ENCODE measurements around the gene TLE2.

TLE2 gene

GRCh38 chr19:3034656-3035541 lies 5.8 kb upstream of the TLE2 start:
- Histone ChIP-seq H3K27me3 (ENCODE audit: control insufficient read depth, insufficient read depth, low read length) (peaks cover 76% of the 10 kb centered on the region), H3K9ac (ENCODE audit: low read length) (peak overlapping the region; percentile 31), H3K36me3 (ENCODE audit: control insufficient read depth, insufficient read depth, low read length) (no peaks in the 10 kb centered on the region), H3K9me3 (ENCODE audit: control insufficient read depth, insufficient read depth, low read depth, low read length) (no peaks in the 10 kb centered on the region), H3K27ac (ENCODE audit: low read depth, low read length) (no peak overlapping the region), H3K4me3 (ENCODE audit: low read depth, low read length) (peak overlapping the region; percentile 60), H3K4me1 (ENCODE audit: control insufficient read depth, insufficient read depth, low read length) (peaks cover 15% of the 10 kb centered on the region)

- Histone ChIP-seq H3K9ac (ENCODE audit: low read length) (peak overlapping the region; percentile 31), H3K27me3 (ENCODE audit: control insufficient read depth, insufficient read depth, low read length) (peaks cover 76% of the 10 kb centered on the region), H3K4me1 (ENCODE audit: control insufficient read depth, insufficient read depth, low read length) (peaks cover 15% of the 10 kb centered on the region), H3K9me3 (ENCODE audit: control insufficient read depth, insufficient read depth, low read depth, low read length) (no peaks in the 10 kb centered on the region), H3K36me3 (ENCODE audit: control insufficient read depth, insufficient read depth, low read length) (no peaks in the 10 kb centered on the region), H3K4me3 (ENCODE audit: low read depth, low read length) (peak overlapping the region; percentile 60), H3K27ac (ENCODE audit: low read depth, low read length) (no peak overlapping the region)
Measured at GRCh38 chr19:3034406-3034655, 5.3 kb upstream of the TLE2 start.

GRCh38 chr19:3033595-3034405 lies 4.7 kb upstream of the TLE2 start:
- H3K27me3 ChIP-seq (ENCODE audit: control insufficient read depth, insufficient read depth, low read length), result peaks cover 75% of the 10 kb centered on the region
- H3K4me1 ChIP-seq (ENCODE audit: control insufficient read depth, insufficient read depth, low read length), result peaks cover 15% of the 10 kb centered on the region

GRCh38 chr19:3031607-3031867 lies 2.5 kb upstream of the TLE2 start:
- Histone ChIP-seq H3K27ac (ENCODE audit: low read depth, low read length) (no peak overlapping the region), H3K27me3 (ENCODE audit: control insufficient read depth, insufficient read depth, low read length) (peaks cover 83% of the 10 kb centered on the region), H3K9ac (ENCODE audit: low read length) (no peak overlapping the region), H3K36me3 (ENCODE audit: control insufficient read depth, insufficient read depth, low read length) (no peaks in the 10 kb centered on the region), H3K4me1 (ENCODE audit: control insufficient read depth, insufficient read depth, low read length) (peaks cover 19% of the 10 kb centered on the region), H3K4me3 (ENCODE audit: low read depth, low read length) (no peak overlapping the region), H3K9me3 (ENCODE audit: control insufficient read depth, insufficient read depth, low read depth, low read length) (no peaks in the 10 kb centered on the region)

More at GRCh38 chr19:3033595-3034405, 4.7 kb upstream of the TLE2 start:
- Histone ChIP-seq H3K36me3 (ENCODE audit: control insufficient read depth, insufficient read depth, low read length) (no peaks in the 10 kb centered on the region), H3K27ac (ENCODE audit: low read depth, low read length) (no peak overlapping the region), H3K9ac (ENCODE audit: low read length) (no peak overlapping the region), H3K9me3 (ENCODE audit: control insufficient read depth, insufficient read depth, low read depth, low read length) (no peaks in the 10 kb centered on the region), H3K4me3 (ENCODE audit: low read depth, low read length) (no peak overlapping the region)

DNA sequence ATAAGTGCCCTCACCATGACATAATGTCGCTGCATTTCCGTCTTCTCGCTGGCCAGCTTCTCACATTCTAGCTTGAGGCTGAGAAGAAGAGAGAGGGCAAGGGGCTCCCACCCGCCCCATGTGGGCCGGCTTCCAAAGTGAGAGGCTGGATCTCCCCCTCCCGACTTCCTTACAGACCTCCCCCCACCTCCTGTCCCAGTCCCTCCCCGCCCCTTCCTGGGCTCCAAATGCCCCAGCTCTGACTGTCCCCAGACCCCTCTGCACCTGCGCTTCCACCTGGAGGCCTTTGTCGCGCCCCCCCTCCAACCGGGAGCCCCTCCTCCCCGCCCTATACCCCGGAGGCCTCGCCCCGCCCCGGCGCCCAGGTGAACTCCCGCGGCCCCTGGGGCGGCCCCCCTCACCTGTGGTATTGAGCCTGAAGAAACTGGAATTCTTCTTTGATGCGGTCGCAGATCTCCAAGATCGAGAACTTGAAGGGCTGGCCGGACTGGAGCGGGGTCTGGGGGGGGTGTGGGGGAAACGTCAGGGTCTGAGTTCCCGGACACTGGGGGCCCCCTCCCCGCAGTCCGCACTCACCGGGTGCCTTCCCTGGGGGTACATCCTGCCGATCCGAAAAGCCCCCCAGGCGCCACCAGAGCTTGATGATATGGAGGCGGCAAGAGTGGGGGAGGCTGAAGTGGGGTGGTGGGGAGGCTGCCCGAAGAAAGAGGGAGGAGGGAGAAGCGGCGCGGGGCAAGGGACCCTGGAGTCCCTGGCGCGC lies 595 bp downstream of the TLE2 start:
- Histone ChIP-seq H3K9ac (ENCODE audit: low read length) (no peak overlapping the region), H3K4me3 (ENCODE audit: low read depth, low read length) (peak overlapping the region; percentile 57), H3K4me1 (ENCODE audit: control insufficient read depth, insufficient read depth, low read length) (peaks cover 16% of the 10 kb centered on the region)

GRCh38 chr19:3027981-3028304 lies 1.1 kb downstream of the TLE2 start:
- H3K27me3 ChIP-seq (ENCODE audit: control insufficient read depth, insufficient read depth, low read length), result peaks cover 96% of the 10 kb centered on the region
- H3K36me3 ChIP-seq (ENCODE audit: control insufficient read depth, insufficient read depth, low read length), result no peaks in the 10 kb centered on the region
- H3K27ac ChIP-seq (ENCODE audit: low read depth, low read length), result no peak overlapping the region
- H3K4me3 ChIP-seq (ENCODE audit: low read depth, low read length), result peak overlapping the region; percentile 57; the same call in 1 of the 2 replicates
- peaks cover 16% of the 10 kb centered on the region for H3K4me1 ChIP-seq (ENCODE audit: control insufficient read depth, insufficient read depth, low read length)
- no peaks in the 10 kb centered on the region for H3K9me3 ChIP-seq (ENCODE audit: control insufficient read depth, insufficient read depth, low read depth, low read length)
- H3K9ac ChIP-seq (ENCODE audit: low read length), result no peak overlapping the region

More for the DNA sequence above, 595 bp downstream of the TLE2 start:
- H3K27ac ChIP-seq (ENCODE audit: low read depth, low read length), result no peak overlapping the region
- H3K27me3 ChIP-seq (ENCODE audit: control insufficient read depth, insufficient read depth, low read length), result peaks cover 95% of the 10 kb centered on the region
- no peaks in the 10 kb centered on the region for H3K9me3 ChIP-seq (ENCODE audit: control insufficient read depth, insufficient read depth, low read depth, low read length)
- H3K36me3 ChIP-seq (ENCODE audit: control insufficient read depth, insufficient read depth, low read length), result no peaks in the 10 kb centered on the region

DNA sequence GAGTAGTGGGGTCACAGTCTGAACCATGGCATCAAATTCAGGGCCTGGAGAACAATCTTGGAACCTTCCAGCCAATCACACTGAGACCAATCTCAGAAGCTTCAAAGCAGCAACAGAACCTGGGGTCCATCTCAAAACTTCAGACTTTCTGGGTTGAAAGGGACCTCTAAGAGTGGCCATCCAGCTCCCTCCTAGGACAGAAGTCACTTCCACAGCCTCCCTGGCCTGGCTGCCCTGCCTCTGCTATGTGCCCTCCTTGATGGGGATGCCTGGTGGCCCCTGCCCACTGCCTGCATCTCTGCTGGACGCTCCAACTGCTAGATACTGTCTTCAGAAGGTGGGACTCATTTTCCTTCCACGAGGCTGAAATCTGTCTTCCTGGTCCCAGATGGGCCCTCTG lies 1.8 kb downstream of the TLE2 start:
- Histone ChIP-seq H3K4me3 (ENCODE audit: low read depth, low read length) (no peak overlapping the region), H3K9ac (ENCODE audit: low read length) (no peak overlapping the region), H3K9me3 (ENCODE audit: control insufficient read depth, insufficient read depth, low read depth, low read length) (no peaks in the 10 kb centered on the region), H3K27ac (ENCODE audit: low read depth, low read length) (no peak overlapping the region), H3K4me1 (ENCODE audit: control insufficient read depth, insufficient read depth, low read length) (peaks cover 16% of the 10 kb centered on the region), H3K27me3 (ENCODE audit: control insufficient read depth, insufficient read depth, low read length) (peaks cover 89% of the 10 kb centered on the region), H3K36me3 (ENCODE audit: control insufficient read depth, insufficient read depth, low read length) (no peaks in the 10 kb centered on the region)

DNA sequence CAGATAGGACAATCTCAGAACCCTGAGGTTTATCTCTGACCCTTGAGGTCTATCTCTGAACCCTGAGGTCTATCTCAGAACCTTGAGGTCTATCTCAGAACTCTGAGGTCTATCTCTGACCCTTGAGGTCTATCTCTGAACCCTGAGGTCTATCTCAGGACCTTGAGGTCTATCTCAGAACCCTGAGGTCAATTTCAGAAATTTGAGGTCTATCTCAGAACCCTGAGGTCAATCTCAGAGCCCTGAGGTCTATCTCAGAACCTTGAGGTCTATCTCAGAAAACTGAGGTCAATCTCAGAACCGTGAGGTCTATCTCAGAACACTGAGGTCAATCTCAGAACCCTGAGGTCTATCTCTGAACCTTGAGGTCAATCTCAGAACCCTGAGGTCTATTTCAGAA lies 2.3 kb downstream of the TLE2 start:
- Histone ChIP-seq H3K4me3 (ENCODE audit: low read depth, low read length) (no peak overlapping the region), H3K36me3 (ENCODE audit: control insufficient read depth, insufficient read depth, low read length) (no peaks in the 10 kb centered on the region), H3K27ac (ENCODE audit: low read depth, low read length) (no peak overlapping the region), H3K9ac (ENCODE audit: low read length) (no peak overlapping the region), H3K27me3 (ENCODE audit: control insufficient read depth, insufficient read depth, low read length) (peaks cover 84% of the 10 kb centered on the region), H3K4me1 (ENCODE audit: control insufficient read depth, insufficient read depth, low read length) (peaks cover 16% of the 10 kb centered on the region), H3K9me3 (ENCODE audit: control insufficient read depth, insufficient read depth, low read depth, low read length) (no peaks in the 10 kb centered on the region)

- no peak overlapping the region for H3K9ac ChIP-seq (ENCODE audit: low read length)
- peaks cover 71% of the 10 kb centered on the region for H3K27me3 ChIP-seq (ENCODE audit: control insufficient read depth, insufficient read depth, low read length)
- H3K36me3 ChIP-seq (ENCODE audit: control insufficient read depth, insufficient read depth, low read length), result no peaks in the 10 kb centered on the region
- H3K9me3 ChIP-seq (ENCODE audit: control insufficient read depth, insufficient read depth, low read depth, low read length), result no peaks in the 10 kb centered on the region
- H3K4me1 ChIP-seq (ENCODE audit: control insufficient read depth, insufficient read depth, low read length), result peaks cover 16% of the 10 kb centered on the region
- peak overlapping the region; percentile 43 for H3K4me3 ChIP-seq (ENCODE audit: low read depth, low read length)
- no peak overlapping the region for H3K27ac ChIP-seq (ENCODE audit: low read depth, low read length)
Measured at GRCh38 chr19:3025549-3025886, 3.6 kb downstream of the TLE2 start.

- Histone ChIP-seq H3K27me3 (ENCODE audit: control insufficient read depth, insufficient read depth, low read length) (peaks cover 66% of the 10 kb centered on the region), H3K36me3 (ENCODE audit: control insufficient read depth, insufficient read depth, low read length) (no peaks in the 10 kb centered on the region), H3K27ac (ENCODE audit: low read depth, low read length) (no peak overlapping the region), H3K9me3 (ENCODE audit: control insufficient read depth, insufficient read depth, low read depth, low read length) (no peaks in the 10 kb centered on the region), H3K4me3 (ENCODE audit: low read depth, low read length) (peak overlapping the region; percentile 43), H3K4me1 (ENCODE audit: control insufficient read depth, insufficient read depth, low read length) (peaks cover 16% of the 10 kb centered on the region), H3K9ac (ENCODE audit: low read length) (no peak overlapping the region)
Measured at GRCh38 chr19:3024870-3025548, 4.1 kb downstream of the TLE2 start.
